GM12891 (cell line): Measurements from ENCODE around the gene TRIM63.
A peak's percentile ranks its signal among the peaks of the same experiment; 100 is the strongest.

ENCODE experiments used
- DNase-seq: peaks from one replicate; pipeline ENCODE4 v3.0.0; 2011; ENCODE audit warnings: low spot score; ENCODE audit not compliant: insufficient read length
- FAIRE-seq: peaks from 2 replicates; lab custom pipeline; 2011; peaks lifted over from hg19 to GRCh38; lab: Jason Lieb, UNC
- PAX5 ChIP-seq: IDR thresholded peaks from 2 replicates; pipeline ENCODE4 v1.6.1; 2011; ENCODE audit warnings: low read length, moderate library complexity, mild to moderate bottlenecking; ENCODE audit not compliant: insufficient read depth, severe bottlenecking
- POLR2A ChIP-seq: IDR thresholded peaks from 2 replicates; pipeline ENCODE4 v1.6.1; 2011; ENCODE audit warnings: low read depth, low read length, control low read depth
- POLR2AphosphoS5 ChIP-seq: IDR thresholded peaks from 2 replicates; pipeline ENCODE4 v1.6.1; 2011; ENCODE audit warnings: low read depth, low read length, control low read depth
- POU2F2 ChIP-seq: IDR thresholded peaks from 2 replicates; pipeline ENCODE4 v1.6.1; 2011; ENCODE audit warnings: low read depth, mild to moderate bottlenecking, control low read depth, low read length, moderate library complexity
- SPI1 ChIP-seq: IDR thresholded peaks from 2 replicates; pipeline ENCODE4 v1.6.1; 2011; ENCODE audit warnings: low read depth, low read length, control low read depth
- TAF1 ChIP-seq: IDR thresholded peaks from 2 replicates; pipeline ENCODE4 v1.6.1; 2011; ENCODE audit warnings: low read depth, low read length, control low read depth

TRIM63 gene

GRCh38 chr1:26028490-26028980, 38.9 kb downstream of the TRIM63 start:
- DNase-seq: no peak
- no peak for TF ChIP-seq POU2F2
- no peak for TF ChIP-seq POLR2AphosphoS5
- no peak for TF ChIP-seq TAF1
- TF ChIP-seq SPI1: no peak
- TF ChIP-seq POLR2A: no peak
- no peak for TF ChIP-seq PAX5

GRCh38 chr1:26027716-26028489, 39.5 kb downstream of the TRIM63 start:
- FAIRE-seq: peak; percentile 45
- TF ChIP-seq POLR2A (no peak), SPI1 (peak; percentile 13; the same call in 1 of the 2 replicates), POU2F2 (no peak)
- no peak for DNase-seq

More at GRCh38 chr1:26028490-26028980, 38.9 kb downstream of the TRIM63 start:
- FAIRE-seq: no peak

- TF ChIP-seq POLR2AphosphoS5 (no peak), PAX5 (no peak), POLR2A (no peak), POU2F2 (no peak), TAF1 (no peak), SPI1 (no peak)
- FAIRE-seq: no peak
- DNase-seq: no peak
These were observed 41.9 kb downstream of the TRIM63 start for GRCh38 chr1:26025517-26025916.

- TF ChIP-seq PAX5 (no peak), SPI1 (no peak), POU2F2 (no peak), POLR2A (no peak), TAF1 (no peak), POLR2AphosphoS5 (no peak)
- FAIRE-seq: no peak
- no peak for DNase-seq
These were observed 42.4 kb downstream of the TRIM63 start for GRCh38 chr1:26025060-26025459.

GRCh38 chr1:26023826-26024225, 43.6 kb downstream of the TRIM63 start:
- FAIRE-seq (no peak), DNase-seq (no peak)
- TF ChIP-seq SPI1: no peak
- no peak for TF ChIP-seq POLR2A
- no peak for TF ChIP-seq POLR2AphosphoS5
- no peak for TF ChIP-seq PAX5
- no peak for TF ChIP-seq POU2F2
- TF ChIP-seq TAF1: no peak

- DNase-seq (no peak), FAIRE-seq (no peak)
- TF ChIP-seq POLR2A: no peak
- TF ChIP-seq PAX5: no peak
- no peak for TF ChIP-seq SPI1
These were observed 44.4 kb downstream of the TRIM63 start for GRCh38 chr1:26023009-26023408.

- FAIRE-seq (no peak), DNase-seq (no peak)
- TF ChIP-seq TAF1: no peak
- TF ChIP-seq POU2F2: no peak
- no peak for TF ChIP-seq POLR2A
- TF ChIP-seq SPI1: no peak
- TF ChIP-seq POLR2AphosphoS5: no peak
- TF ChIP-seq PAX5: no peak
These were observed 45.0 kb downstream of the TRIM63 start for GRCh38 chr1:26022404-26022779.

- no peak for TF ChIP-seq SPI1
- TF ChIP-seq POU2F2: no peak
- FAIRE-seq (no peak), DNase-seq (no peak)
These were observed 45.6 kb downstream of the TRIM63 start, which contains the start of gene EXTL1 for GRCh38 chr1:26021647-26022403. Gene EXTL1, plus strand, starts transcription at chr1:26021775. Its CDS starts 872 bp downstream, at chr1:26022647.

- FAIRE-seq: peak; percentile 63
- no peak for DNase-seq
- no peak for TF ChIP-seq PAX5
- no peak for TF ChIP-seq POLR2A
- TF ChIP-seq SPI1: no peak
- no peak for TF ChIP-seq POLR2AphosphoS5
- TF ChIP-seq POU2F2: no peak
- no peak for TF ChIP-seq TAF1
These were observed 46.3 kb downstream of the TRIM63 start for GRCh38 chr1:26020941-26021646.
